ENCODE measurements around the gene ADGRD1.

The ADGRD1 gene

DNA sequence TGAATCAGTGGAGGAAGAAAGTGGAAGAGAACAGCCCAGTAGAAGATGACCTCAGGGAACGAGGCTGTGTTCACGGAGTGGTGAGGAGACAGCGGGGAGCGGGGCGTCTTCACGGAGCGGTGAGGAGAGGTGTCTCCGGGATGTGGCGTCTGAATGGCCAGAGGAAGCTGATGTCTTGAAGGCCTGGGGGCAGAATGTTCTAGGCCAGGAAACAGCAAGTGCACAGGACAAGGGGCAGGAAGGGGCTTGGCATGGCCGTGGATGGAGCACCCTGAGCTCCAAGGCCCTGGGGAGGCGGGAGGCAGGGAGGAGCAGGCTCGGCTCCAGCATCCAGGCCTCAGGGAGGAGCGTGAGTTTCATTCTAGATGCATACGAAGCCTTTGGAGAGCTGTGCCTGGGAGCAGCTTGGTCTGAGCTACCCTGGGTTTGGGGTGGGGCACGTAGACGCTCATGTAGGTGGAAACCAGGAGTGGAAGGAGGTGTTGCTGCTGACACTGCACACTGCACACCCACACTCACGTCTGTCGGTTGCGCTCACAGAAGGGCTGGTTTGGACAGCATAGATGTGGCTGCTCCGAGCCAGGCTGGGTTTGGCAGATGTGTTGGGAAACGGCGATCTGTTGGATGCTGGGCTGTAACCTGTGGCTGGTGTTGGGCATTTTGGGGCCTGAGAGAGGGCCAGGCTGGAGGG, 131.6 kb downstream of the ADGRD1 start (continued):
- TF ChIP-seq, protein P1, sequence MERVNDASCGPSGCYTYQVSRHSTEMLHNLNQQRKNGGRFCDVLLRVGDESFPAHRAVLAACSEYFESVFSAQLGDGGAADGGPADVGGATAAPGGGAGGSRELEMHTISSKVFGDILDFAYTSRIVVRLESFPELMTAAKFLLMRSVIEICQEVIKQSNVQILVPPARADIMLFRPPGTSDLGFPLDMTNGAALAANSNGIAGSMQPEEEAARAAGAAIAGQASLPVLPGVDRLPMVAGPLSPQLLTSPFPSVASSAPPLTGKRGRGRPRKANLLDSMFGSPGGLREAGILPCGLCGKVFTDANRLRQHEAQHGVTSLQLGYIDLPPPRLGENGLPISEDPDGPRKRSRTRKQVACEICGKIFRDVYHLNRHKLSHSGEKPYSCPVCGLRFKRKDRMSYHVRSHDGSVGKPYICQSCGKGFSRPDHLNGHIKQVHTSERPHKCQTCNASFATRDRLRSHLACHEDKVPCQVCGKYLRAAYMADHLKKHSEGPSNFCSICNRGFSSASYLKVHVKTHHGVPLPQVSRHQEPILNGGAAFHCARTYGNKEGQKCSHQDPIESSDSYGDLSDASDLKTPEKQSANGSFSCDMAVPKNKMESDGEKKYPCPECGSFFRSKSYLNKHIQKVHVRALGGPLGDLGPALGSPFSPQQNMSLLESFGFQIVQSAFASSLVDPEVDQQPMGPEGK (CRISPR knock-in tag; IDR thresholded peaks at IDR 0.05; ENCODE audit: borderline replicate concordance), result no peak
- TF ChIP-seq ESRRG (CRISPR knock-in tag; IDR thresholded peaks at IDR 0.05) (no peak), PPARA (CRISPR knock-in tag; IDR thresholded peaks at IDR 0.05; ENCODE audit: borderline replicate concordance) (no peak), ZNF8 (CRISPR knock-in tag; IDR thresholded peaks at IDR 0.05) (no peak), CSDC2 (CRISPR knock-in tag; IDR thresholded peaks at IDR 0.05) (no peak)

DNA sequence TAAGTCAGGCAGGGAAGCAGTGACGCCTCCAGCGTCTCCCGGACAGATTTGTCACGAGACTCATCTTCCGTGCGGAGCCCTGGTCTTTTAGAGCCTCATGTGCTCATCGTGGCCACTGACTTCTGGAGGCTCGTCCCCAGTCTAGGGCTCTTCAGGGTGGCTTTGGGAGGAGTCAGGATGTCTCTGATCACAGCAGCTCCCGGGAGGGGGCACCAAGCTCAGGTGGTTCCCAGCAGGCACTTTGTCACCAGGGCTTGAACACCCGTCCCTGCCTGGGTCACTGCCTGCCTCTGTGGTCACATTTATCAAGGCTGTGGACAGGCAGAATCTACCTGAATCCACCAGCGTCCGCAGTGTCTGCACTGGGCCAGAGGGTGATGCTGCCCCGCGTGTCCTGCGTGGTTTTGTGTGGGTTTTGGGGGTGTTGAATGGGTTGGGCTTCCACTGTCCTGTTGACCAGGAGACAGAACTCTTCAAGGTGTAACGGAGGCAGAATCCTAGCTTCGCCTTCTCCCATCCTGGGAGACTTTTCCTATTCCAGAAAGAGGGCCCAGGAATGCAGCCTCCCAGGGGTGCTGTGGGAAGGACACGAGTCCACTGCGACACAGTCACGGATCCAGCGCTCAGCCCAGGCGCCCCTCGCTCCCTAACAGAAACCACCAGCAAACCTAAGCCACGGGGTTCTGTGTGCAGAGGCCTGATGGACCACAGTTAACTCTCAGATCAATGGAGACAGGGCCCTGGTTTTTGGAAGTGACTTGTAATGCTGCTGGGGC, 132.3 kb downstream of the ADGRD1 start:
- TF ChIP-seq ZC3H10 (CRISPR knock-in tag; IDR thresholded peaks at IDR 0.05) (no peak), ZFP3 (CRISPR knock-in tag; IDR thresholded peaks at IDR 0.05) (no peak), TOX (CRISPR knock-in tag; IDR thresholded peaks at IDR 0.05; ENCODE audit: borderline replicate concordance) (no peak), GLIS3 (CRISPR knock-in tag; IDR thresholded peaks at IDR 0.05) (no peak), ARNTL (CRISPR knock-in tag; IDR thresholded peaks at IDR 0.05; ENCODE audit: borderline replicate concordance, low read depth) (no peak), SNAI2 (CRISPR knock-in tag; IDR thresholded peaks at IDR 0.05) (no peak), CSDC2 (CRISPR knock-in tag; IDR thresholded peaks at IDR 0.05) (no peak), ZNF70 (CRISPR knock-in tag; IDR thresholded peaks at IDR 0.05) (no peak), ZNF565 (CRISPR knock-in tag; conservative IDR thresholded peaks at IDR 0.05; ENCODE audit: low read depth) (no peak), PPARA (CRISPR knock-in tag; IDR thresholded peaks at IDR 0.05; ENCODE audit: borderline replicate concordance) (no peak), RARB (CRISPR knock-in tag; IDR thresholded peaks at IDR 0.05) (no peak), ZFP30 (CRISPR knock-in tag; IDR thresholded peaks at IDR 0.05) (no peak)
- TF ChIP-seq, protein P2, sequence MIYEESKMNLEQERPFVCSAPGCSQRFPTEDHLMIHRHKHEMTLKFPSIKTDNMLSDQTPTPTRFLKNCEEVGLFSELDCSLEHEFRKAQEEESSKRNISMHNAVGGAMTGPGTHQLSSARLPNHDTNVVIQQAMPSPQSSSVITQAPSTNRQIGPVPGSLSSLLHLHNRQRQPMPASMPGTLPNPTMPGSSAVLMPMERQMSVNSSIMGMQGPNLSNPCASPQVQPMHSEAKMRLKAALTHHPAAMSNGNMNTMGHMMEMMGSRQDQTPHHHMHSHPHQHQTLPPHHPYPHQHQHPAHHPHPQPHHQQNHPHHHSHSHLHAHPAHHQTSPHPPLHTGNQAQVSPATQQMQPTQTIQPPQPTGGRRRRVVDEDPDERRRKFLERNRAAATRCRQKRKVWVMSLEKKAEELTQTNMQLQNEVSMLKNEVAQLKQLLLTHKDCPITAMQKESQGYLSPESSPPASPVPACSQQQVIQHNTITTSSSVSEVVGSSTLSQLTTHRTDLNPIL (CRISPR knock-in tag; IDR thresholded peaks at IDR 0.05; ENCODE audit: low read depth), result no peak
- TF ChIP-seq, protein P1 (CRISPR knock-in tag; IDR thresholded peaks at IDR 0.05; ENCODE audit: borderline replicate concordance), result no peak
- TF ChIP-seq, protein P3, sequence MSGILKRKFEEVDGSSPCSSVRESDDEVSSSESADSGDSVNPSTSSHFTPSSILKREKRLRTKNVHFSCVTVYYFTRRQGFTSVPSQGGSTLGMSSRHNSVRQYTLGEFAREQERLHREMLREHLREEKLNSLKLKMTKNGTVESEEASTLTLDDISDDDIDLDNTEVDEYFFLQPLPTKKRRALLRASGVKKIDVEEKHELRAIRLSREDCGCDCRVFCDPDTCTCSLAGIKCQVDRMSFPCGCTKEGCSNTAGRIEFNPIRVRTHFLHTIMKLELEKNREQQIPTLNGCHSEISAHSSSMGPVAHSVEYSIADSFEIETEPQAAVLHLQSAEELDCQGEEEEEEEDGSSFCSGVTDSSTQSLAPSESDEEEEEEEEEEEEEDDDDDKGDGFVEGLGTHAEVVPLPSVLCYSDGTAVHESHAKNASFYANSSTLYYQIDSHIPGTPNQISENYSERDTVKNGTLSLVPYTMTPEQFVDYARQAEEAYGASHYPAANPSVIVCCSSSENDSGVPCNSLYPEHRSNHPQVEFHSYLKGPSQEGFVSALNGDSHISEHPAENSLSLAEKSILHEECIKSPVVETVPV (CRISPR knock-in tag; IDR thresholded peaks at IDR 0.05), result no peak
- ATAC-seq, result no peak

DNA sequence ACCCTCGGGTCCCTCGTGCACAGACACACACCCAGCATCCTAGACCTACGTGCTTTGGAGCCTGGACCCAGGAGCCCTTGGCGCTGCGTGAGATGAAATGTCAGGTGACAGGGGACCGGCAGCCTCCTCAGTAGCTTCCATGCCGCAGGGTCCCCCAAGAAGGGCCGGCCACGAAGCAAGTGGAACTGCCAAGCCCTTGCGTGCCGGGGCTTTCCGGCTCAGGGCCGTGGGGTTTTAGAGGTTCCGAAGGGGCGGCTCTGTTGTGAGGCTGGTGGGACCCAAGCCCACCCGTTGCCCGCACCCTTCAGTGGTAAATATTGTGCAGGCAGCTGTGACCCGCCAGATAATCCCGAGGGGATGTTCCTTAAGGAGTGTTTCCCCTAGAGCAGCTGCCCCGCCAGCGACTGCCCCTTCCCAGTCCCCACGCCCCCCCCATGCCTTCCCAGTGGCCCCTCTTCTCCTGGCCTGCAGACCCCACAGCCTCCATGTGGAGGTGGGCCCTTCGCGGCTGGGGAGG, 133.7 kb downstream of the ADGRD1 start:
- ATAC-seq, result no peak
- TF ChIP-seq ZNF70 (CRISPR knock-in tag; IDR thresholded peaks at IDR 0.05) (no peak), TOX (CRISPR knock-in tag; IDR thresholded peaks at IDR 0.05; ENCODE audit: borderline replicate concordance) (no peak), ESRRG (CRISPR knock-in tag; IDR thresholded peaks at IDR 0.05) (no peak), OSR1 (CRISPR knock-in tag; IDR thresholded peaks at IDR 0.05) (no peak), ZFP3 (CRISPR knock-in tag; IDR thresholded peaks at IDR 0.05) (no peak), RARB (CRISPR knock-in tag; IDR thresholded peaks at IDR 0.05) (no peak), ARNTL (CRISPR knock-in tag; IDR thresholded peaks at IDR 0.05; ENCODE audit: borderline replicate concordance, low read depth) (no peak), BACH2 (CRISPR knock-in tag; IDR thresholded peaks at IDR 0.05; ENCODE audit: borderline replicate concordance) (no peak), ZNF565 (CRISPR knock-in tag; conservative IDR thresholded peaks at IDR 0.05; ENCODE audit: low read depth) (no peak), GLIS3 (CRISPR knock-in tag; IDR thresholded peaks at IDR 0.05) (no peak), CSDC2 (CRISPR knock-in tag; IDR thresholded peaks at IDR 0.05) (no peak), ZC3H10 (CRISPR knock-in tag; IDR thresholded peaks at IDR 0.05) (no peak), SNAI2 (CRISPR knock-in tag; IDR thresholded peaks at IDR 0.05) (no peak)
- TF ChIP-seq, protein P1 (CRISPR knock-in tag; IDR thresholded peaks at IDR 0.05; ENCODE audit: borderline replicate concordance), result no peak
- TF ChIP-seq, protein P3 (CRISPR knock-in tag; IDR thresholded peaks at IDR 0.05), result no peak
- TF ChIP-seq, protein P4, sequence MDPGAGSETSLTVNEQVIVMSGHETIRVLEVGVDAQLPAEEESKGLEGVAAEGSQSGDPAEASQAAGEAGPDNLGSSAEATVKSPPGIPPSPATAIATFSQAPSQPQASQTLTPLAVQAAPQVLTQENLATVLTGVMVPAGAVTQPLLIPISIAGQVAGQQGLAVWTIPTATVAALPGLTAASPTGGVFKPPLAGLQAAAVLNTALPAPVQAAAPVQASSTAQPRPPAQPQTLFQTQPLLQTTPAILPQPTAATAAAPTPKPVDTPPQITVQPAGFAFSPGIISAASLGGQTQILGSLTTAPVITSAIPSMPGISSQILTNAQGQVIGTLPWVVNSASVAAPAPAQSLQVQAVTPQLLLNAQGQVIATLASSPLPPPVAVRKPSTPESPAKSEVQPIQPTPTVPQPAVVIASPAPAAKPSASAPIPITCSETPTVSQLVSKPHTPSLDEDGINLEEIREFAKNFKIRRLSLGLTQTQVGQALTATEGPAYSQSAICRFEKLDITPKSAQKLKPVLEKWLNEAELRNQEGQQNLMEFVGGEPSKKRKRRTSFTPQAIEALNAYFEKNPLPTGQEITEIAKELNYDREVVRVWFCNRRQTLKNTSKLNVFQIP (CRISPR knock-in tag; IDR thresholded peaks at IDR 0.05; ENCODE audit: borderline replicate concordance, low read depth), result no peak
